OCI-LY3 (cell line): Measurements from ENCODE around the gene RBM33.

Experiments used
- CTCF ChIP-seq: fragments of 200-600, 300-600 bp; sonication (generic); IDR thresholded peaks from 2 replicates; pipeline ENCODE4 v1.5.1; 2014; ENCODE audit warnings: antibody characterized with exemption, low read length, low read depth
- EZH2phosphoT487 ChIP-seq: fragments of 200-600 bp; shearing (Covaris generic); IDR thresholded peaks from 2 replicates; pipeline ENCODE4 v1.6.1; 2018; ENCODE audit warnings: antibody characterized with exemption, mixed run types, low read depth

- no peak for TF ChIP-seq CTCF
- TF ChIP-seq EZH2phosphoT487 = no peak
Measured at GRCh38 chr7:155710530-155710929, 66.1 kb downstream of the RBM33 start.
